Retinal pigment epithelial cell (primary cell): ENCODE data around the gene DAPK1.

Experiments used
- DNase-seq: peaks from one replicate; pipeline ENCODE4 v3.0.0-alpha.2; 2010; ENCODE audit warnings: low read depth
- H3K4me3 ChIP-seq: 2 replicates; pipeline ENCODE4 v1.5.1; 2011; ENCODE audit warnings: mild to moderate bottlenecking, low read length, control low read depth, moderate library complexity
- TF ChIP-seq, protein P1 (sequence below): conservative IDR thresholded peaks from 2 replicates; pipeline ENCODE4 v1.5.1; 2011; ENCODE audit warnings: low read depth, low read length, control low read depth, inconsistent platforms

Gene DAPK1

GRCh38 chr9:87502391-87503221 lies 4.9 kb downstream of the DAPK1 start:
- H3K4me3 ChIP-seq = no peak overlapping the region
- TF ChIP-seq, protein P1, sequence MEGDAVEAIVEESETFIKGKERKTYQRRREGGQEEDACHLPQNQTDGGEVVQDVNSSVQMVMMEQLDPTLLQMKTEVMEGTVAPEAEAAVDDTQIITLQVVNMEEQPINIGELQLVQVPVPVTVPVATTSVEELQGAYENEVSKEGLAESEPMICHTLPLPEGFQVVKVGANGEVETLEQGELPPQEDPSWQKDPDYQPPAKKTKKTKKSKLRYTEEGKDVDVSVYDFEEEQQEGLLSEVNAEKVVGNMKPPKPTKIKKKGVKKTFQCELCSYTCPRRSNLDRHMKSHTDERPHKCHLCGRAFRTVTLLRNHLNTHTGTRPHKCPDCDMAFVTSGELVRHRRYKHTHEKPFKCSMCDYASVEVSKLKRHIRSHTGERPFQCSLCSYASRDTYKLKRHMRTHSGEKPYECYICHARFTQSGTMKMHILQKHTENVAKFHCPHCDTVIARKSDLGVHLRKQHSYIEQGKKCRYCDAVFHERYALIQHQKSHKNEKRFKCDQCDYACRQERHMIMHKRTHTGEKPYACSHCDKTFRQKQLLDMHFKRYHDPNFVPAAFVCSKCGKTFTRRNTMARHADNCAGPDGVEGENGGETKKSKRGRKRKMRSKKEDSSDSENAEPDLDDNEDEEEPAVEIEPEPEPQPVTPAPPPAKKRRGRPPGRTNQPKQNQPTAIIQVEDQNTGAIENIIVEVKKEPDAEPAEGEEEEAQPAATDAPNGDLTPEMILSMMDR = no peak
- no peak for DNase-seq

- no peak for DNase-seq
- TF ChIP-seq, protein P1 = no peak
- H3K4me3 ChIP-seq = no peak overlapping the region
Measured at GRCh38 chr9:87503430-87503829, 5.8 kb downstream of the DAPK1 start.

DNA sequence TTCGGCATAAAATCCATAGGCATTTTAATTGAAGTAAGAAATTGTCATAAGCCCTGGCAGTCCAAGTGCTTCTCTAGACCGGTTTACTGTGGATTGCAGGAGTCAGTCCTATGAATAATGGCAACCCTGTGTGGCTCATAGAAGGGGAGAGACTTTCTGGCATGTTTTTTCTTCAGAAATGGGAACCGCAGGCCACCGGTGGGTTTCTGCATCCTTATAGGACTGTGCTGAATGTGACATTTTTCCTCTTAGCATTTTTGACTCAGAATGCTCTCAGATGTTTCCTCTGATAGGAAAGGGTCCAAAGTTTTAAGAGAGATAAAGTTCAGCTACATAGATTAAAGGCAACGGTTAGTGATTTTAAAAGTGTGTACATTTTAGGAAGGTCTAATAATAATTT lies 6.3 kb downstream of the DAPK1 start:
- DNase-seq = no peak
- TF ChIP-seq, protein P1 = no peak
- no peak overlapping the region for H3K4me3 ChIP-seq

GRCh38 chr9:87504938-87505337 lies 7.3 kb downstream of the DAPK1 start:
- DNase-seq = no peak
- TF ChIP-seq, protein P1 = no peak
- H3K4me3 ChIP-seq = no peak overlapping the region

- TF ChIP-seq, protein P1 = no peak
- H3K4me3 ChIP-seq = no peak overlapping the region
- DNase-seq = no peak
Measured at GRCh38 chr9:87505869-87506678, 8.4 kb downstream of the DAPK1 start.

GRCh38 chr9:87507576-87507975 lies 9.9 kb downstream of the DAPK1 start:
- DNase-seq = no peak
- no peak overlapping the region for H3K4me3 ChIP-seq
- TF ChIP-seq, protein P1 = no peak
